ENCODE measurements around the gene UROS.

UROS gene

GRCh38 chr10:125757742-125758141 lies 65.3 kb downstream of the UROS start:
- no peak for DNase-seq

GRCh38 chr10:125756853-125757487 lies 66.1 kb downstream of the UROS start:
- DNase-seq: no peak

GRCh38 chr10:125756196-125756595 lies 66.9 kb downstream of the UROS start:
- no peak for DNase-seq

GRCh38 chr10:125747417-125747816 lies 75.6 kb downstream of the UROS start:
- DNase-seq: no peak

- no peak for DNase-seq
Measured at GRCh38 chr10:125744909-125745308, 78.1 kb downstream of the UROS start.

- DNase-seq: no peak
Measured at GRCh38 chr10:125742465-125742864, 80.6 kb downstream of the UROS start.

GRCh38 chr10:125739994-125740679 lies 82.9 kb downstream of the UROS start:
- DNase-seq: no peak

Data from activated CD4-positive, alpha-beta T cell treated with anti-CD3 and anti-CD28 coated beads, Interleukin-2, amount 50 U/mL, for 16 hours (primary cell).